NCI-H2196 (cell line): Measurements from ENCODE around the gene PSAPL1.

Experiments
- DNase-seq: peaks from one replicate; lab custom pipeline; 2025; ENCODE audit not compliant: unreplicated experiment; lab: John Stamatoyannopoulos, UW

PSAPL1 gene

GRCh38 chr4:7398788-7399439 is 35.8 kb downstream of the PSAPL1 start:
- DNase-seq: no peak

GRCh38 chr4:7398104-7398423 is 36.7 kb downstream of the PSAPL1 start:
- DNase-seq: peak; percentile 95

- DNase-seq: no peak
Observed at GRCh38 chr4:7397206-7398103, 37.3 kb downstream of the PSAPL1 start.

- DNase-seq: no peak
Observed at GRCh38 chr4:7396186-7396910, 38.4 kb downstream of the PSAPL1 start.

- DNase-seq: no peak
Observed at GRCh38 chr4:7395645-7396044, 39.1 kb downstream of the PSAPL1 start.

GRCh38 chr4:7394681-7395451 is 39.9 kb downstream of the PSAPL1 start:
- no peak for DNase-seq

- DNase-seq: no peak
Observed at GRCh38 chr4:7393601-7394575, 40.8 kb downstream of the PSAPL1 start.

GRCh38 chr4:7392438-7393421 is 42.0 kb downstream of the PSAPL1 start:
- DNase-seq: no peak

- DNase-seq: no peak
Observed at GRCh38 chr4:7391637-7392437, 42.9 kb downstream of the PSAPL1 start.

- DNase-seq: no peak
Observed at GRCh38 chr4:7390906-7391636, 43.7 kb downstream of the PSAPL1 start.

GRCh38 chr4:7390336-7390735 is 44.4 kb downstream of the PSAPL1 start:
- no peak for DNase-seq

GRCh38 chr4:7389719-7390118 is 45.0 kb downstream of the PSAPL1 start:
- no peak for DNase-seq

GRCh38 chr4:7389101-7389701 is 45.5 kb downstream of the PSAPL1 start:
- no peak for DNase-seq

GRCh38 chr4:7388627-7389026 is 46.1 kb downstream of the PSAPL1 start:
- no peak for DNase-seq

- no peak for DNase-seq
Observed at GRCh38 chr4:7387925-7388324, 46.8 kb downstream of the PSAPL1 start.

- DNase-seq: peak; percentile 22
Observed at GRCh38 chr4:7384929-7385890, 49.5 kb downstream of the PSAPL1 start.
